Ascending aorta (tissue), 2 donors: ENCODE measurements around the gene CNPPD1. TPM values are rescaled to one million over a fixed set of nuclear protein-coding genes. Genes with fewer than 3 reads are reported as not detected.

Source experiments
- DNase-seq, 2 donors: peaks; one replicate each; pipeline ENCODE4 v3.0.0-alpha.2; 2019; ENCODE audit warnings: low spot score in 2 of 2
- H3K27ac ChIP-seq, 2 donors: fragments of 200-600 bp; sonication (generic); one replicate each; pipeline ENCODE4 v1.5.1; 2016 to 2017; ENCODE audit warnings: mild to moderate bottlenecking in 1 of 2
- H3K27me3 ChIP-seq: fragments of 200-600 bp; sonication (generic); one replicate; pipeline ENCODE4 v1.5.1; 2017
- H3K36me3 ChIP-seq, 2 donors: fragments of 200-600 bp; sonication (generic); one replicate each; pipeline ENCODE4 v1.5.1; 2016
- H3K4me1 ChIP-seq, 2 donors: fragments of 200-600 bp; sonication (generic); one replicate each; pipeline ENCODE4 v1.5.1; 2016 to 2017; ENCODE audit warnings: mild to moderate bottlenecking in 1 of 2
- H3K4me3 ChIP-seq, 2 donors: fragments of 200-600 bp; sonication (generic); one replicate each; pipeline ENCODE4 v1.5.1; 2016 to 2017; ENCODE audit warnings: mild to moderate bottlenecking in 1 of 2
- H3K9me3 ChIP-seq, 2 donors: fragments of 200-600 bp; sonication (generic); one replicate each; pipeline ENCODE4 v1.5.1; 2016
- intact Hi-C: fragments of 100-400 bp; cut with DNase I; formaldehyde crosslinking; loops from one replicate; pipeline ENCODE4 v1.15.1; 2023
- total RNA-seq: library from RNA; depleted of rRNA; stranded (reverse); fragments of >200 nt; gene quantifications from one replicate; pipeline ENCODE4 v1.1.0, GENCODE V29; 2016
- TF ChIP-seq, protein P1 (sequence below), 3 experiments: fragments of 200-600 bp in 2 of 3; fragments of 450-650 bp in 1 of 3; sonication (generic) in 2 of 3; IDR thresholded peaks; one replicate each; pipeline ENCODE4 v1.5.1; 2016 to 2019; ENCODE audit warnings: antibody characterized with exemption in 3 of 3, mild to moderate bottlenecking in 1 of 3, moderate library complexity in 1 of 3

Gene CNPPD1
- total RNA-seq, 1 donor from 2014 or later = 49.4 TPM

DNA sequence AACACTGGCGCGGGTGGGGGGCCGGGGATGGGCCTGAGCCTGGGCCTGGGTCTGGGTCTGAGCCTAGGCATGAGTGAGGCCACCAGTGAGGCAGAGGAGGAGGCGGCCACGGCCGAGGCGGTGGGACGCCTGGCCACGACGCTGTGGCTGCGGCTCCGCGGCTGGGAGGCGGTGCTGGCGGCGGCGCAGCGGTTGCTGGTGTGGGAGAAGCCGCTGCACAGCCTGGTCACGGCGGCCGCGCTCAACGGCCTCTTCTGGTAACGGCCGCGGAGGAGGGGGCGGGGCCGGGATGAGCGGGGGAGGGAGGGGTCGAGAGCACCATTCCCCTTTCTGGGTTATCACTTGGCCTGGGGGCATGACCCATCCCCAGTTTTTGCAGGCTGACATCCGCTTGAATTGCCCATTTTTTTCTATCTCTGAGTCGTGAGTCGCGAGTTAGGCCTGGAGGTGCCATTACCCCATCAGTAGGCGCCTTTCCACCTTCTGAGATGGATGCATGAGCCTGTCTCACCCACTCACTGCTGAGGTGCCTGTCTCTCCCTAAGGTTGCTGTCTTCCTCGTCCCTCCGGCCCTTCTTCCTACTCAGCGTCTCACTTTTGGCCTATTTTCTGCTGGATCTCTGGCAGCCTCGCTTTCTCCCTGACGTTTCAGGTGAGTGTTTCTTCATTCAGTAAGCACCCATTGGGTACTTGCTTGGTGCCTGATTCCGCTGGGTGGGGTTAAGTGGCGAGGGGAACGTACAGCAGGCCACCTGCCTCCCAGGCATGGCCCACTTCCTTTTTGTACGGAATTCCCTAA, 1.9 kb upstream of the CNPPD1 start:
- TF ChIP-seq, protein P1, sequence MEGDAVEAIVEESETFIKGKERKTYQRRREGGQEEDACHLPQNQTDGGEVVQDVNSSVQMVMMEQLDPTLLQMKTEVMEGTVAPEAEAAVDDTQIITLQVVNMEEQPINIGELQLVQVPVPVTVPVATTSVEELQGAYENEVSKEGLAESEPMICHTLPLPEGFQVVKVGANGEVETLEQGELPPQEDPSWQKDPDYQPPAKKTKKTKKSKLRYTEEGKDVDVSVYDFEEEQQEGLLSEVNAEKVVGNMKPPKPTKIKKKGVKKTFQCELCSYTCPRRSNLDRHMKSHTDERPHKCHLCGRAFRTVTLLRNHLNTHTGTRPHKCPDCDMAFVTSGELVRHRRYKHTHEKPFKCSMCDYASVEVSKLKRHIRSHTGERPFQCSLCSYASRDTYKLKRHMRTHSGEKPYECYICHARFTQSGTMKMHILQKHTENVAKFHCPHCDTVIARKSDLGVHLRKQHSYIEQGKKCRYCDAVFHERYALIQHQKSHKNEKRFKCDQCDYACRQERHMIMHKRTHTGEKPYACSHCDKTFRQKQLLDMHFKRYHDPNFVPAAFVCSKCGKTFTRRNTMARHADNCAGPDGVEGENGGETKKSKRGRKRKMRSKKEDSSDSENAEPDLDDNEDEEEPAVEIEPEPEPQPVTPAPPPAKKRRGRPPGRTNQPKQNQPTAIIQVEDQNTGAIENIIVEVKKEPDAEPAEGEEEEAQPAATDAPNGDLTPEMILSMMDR (IDR thresholded peaks at IDR 0.05) = no peak

DNA sequence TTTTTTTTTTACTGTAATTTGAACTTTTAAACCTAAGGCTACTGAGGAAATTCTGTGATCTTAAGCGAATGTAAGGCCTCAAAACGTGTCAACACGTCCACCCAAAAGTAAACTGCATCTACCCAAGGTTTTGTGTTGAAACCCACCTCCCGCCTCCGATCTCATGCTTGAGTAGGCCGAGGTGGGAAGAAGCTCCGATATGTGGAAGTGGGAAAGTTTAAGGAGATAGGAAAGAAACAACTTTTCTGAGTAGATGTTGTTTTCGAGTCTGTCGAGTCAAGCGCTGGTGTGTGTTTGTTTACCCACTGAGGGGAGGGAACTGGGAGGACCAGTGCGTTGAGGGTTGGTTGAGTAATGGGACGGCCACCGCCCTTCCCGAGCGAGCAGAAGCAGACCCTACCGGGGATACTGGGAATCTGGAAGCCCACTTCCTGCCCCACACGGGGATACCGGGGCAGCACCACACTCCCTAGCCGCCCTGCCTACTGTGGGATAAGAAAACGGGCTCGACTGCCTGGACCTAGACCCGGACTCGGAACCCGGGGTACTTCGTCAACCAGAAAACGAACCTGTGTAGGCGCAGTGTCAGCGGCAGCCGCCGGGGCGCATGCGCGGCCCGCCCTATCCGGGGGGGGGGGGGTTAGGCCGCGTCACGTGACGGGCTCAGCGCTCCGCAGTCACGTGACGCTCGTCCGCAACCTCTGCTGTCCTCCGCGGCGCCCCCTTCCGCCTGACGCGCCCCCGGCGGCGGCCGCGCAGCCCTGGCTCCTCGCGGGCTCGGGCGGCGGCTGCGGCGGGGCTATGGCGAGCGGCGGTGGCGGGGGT, 1.0 kb upstream of the CNPPD1 start, which contains the start of gene RETREG2:
TSS of gene RETREG2 (plus strand) at position 724 of the 825 bp plus-strand sequence. CDS start at position 802, 78 bp downstream.
- TF ChIP-seq, protein P1 (IDR thresholded peaks at IDR 0.05) = peak in 2 of 3 experiments; percentile 11 to 19
- peaks cover 50 to 57% of the 10 kb centered on the region in 2 donors for H3K36me3 ChIP-seq
- H3K27me3 ChIP-seq = no peaks in the 10 kb centered on the region
- H3K9me3 ChIP-seq = no peaks in the 10 kb centered on the region
- intact Hi-C loops = loop anchor here (1.0 to 5.0 kb wide), 8 partner anchors 17 to 210 kb away; partner anchors contain the start of genes ABCB6, DNAJB2, DNPEP and NHEJ1
- H3K4me3 ChIP-seq = peak within 1 kb of the TSS; percentile 91 to 99
- peak within 1 kb of the TSS; percentile 97 to 98 for H3K27ac ChIP-seq
- peaks cover 4 to 22% of the 10 kb centered on the region in 2 donors for H3K4me1 ChIP-seq
- DNase-seq = peak; percentile 34 to 93

More for the DNA sequence above, 1.9 kb upstream of the CNPPD1 start:
- Histone ChIP-seq H3K4me1 (peaks cover 4 to 22% of the 10 kb centered on the region in 2 donors), H3K36me3 (peaks cover 51 to 57% of the 10 kb centered on the region in 2 donors), H3K4me3 (peak overlapping the region; percentile 91 to 99), H3K27me3 (no peaks in the 10 kb centered on the region), H3K9me3 (no peaks in the 10 kb centered on the region), H3K27ac (peak overlapping the region; percentile 97 to 98)
- intact Hi-C loops = loop anchor here (1.0 to 5.0 kb wide), 6 partner anchors 28 to 209 kb away; partner anchors contain the start of genes ABCB6, DNAJB2, DNPEP and ZFAND2B
- DNase-seq = peak in 1 of 2 donors; percentile 73

DNA sequence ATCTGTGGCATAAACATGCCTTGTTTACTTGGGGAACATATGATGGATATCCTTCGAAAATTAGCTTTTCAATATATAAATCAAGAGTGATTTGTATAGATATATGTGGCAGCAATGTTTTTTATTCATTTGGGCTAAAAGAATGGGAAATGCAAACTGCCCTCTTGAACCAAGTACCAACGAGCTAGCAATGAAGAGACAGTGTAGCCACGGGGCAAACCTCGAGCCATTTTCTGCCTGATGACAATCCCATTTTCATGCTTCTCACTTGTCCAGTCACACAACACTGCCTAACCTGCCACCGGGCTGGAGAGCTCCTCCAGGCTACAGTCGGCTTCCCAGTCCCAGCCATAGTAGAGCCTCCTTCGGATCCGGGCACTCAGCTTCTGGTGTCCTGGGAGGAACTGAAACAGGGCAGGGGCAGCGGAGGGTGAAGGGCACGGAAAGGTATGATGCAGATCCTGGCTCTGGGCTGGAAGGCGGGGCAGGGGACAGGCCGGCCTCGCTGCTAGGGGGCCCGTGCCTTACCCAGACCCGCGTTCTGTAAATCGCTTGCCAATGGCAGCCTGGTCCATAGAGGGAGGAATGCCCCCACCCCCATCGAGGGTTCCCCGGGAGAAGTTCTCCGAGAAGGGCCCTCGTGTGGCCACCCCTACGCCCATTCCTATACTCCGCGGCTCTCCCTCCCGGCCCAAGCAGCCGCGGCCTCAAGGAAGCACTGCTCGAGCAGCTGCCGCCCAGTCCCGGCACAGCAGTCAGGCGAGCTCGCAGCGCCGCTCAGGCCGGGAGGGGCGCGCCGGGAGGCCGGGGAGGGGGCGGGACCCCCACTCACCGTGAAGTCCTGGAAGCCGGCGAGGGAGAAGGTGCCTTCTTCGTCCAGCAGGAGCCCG, 552 bp downstream of the CNPPD1 start:
- Histone ChIP-seq H3K4me3 (peak overlapping the region; percentile 91 to 99), H3K27ac (peak overlapping the region; percentile 97 to 98), H3K27me3 (no peaks in the 10 kb centered on the region), H3K9me3 (no peaks in the 10 kb centered on the region), H3K36me3 (peaks cover 40 to 49% of the 10 kb centered on the region in 2 donors), H3K4me1 (peaks cover 4 to 27% of the 10 kb centered on the region in 2 donors)
- TF ChIP-seq, protein P1 (IDR thresholded peaks at IDR 0.05) = peak in 1 of 3 experiments; percentile 14
- intact Hi-C loops = loop anchor here (1.0 to 5.0 kb wide), 3 partner anchors 53 to 211 kb away; partner anchors contain the start of genes ANKZF1, ATG9A, DNPEP and TUBA4A
- DNase-seq = peak; percentile 44 to 78

DNA sequence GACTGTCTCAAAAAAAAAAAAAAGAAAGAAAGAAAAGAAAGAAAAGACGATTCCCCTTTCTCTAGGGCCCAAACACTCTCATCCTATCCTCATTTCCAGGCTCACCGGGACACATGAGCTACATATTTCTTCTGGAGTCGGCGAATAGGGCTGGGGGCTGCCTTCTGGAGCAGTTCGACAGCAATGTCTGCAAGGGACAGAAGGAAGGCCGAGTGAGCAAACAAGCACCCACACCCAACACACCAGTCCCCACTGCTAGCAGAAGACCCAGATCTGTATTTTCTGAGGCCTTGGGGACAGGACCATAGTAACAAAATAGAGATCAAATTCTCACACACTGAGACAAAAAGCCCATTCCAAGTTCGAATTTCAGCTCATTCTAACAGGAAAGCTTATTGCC, 1.2 kb downstream of the CNPPD1 start:
- peaks cover 4 to 32% of the 10 kb centered on the region in 2 donors for H3K4me1 ChIP-seq
- no peaks in the 10 kb centered on the region for H3K27me3 ChIP-seq
- TF ChIP-seq, protein P1 (IDR thresholded peaks at IDR 0.05) = no peak
- H3K9me3 ChIP-seq = no peaks in the 10 kb centered on the region
- H3K27ac ChIP-seq = peak overlapping the region in 1 of 2 donors; percentile 98
- H3K4me3 ChIP-seq = peak overlapping the region; percentile 91 to 99
- intact Hi-C loops = loop anchor here (5.0 kb wide), 1 partner anchor 212 kb away; the partner anchor contains the start of gene DNPEP
- H3K36me3 ChIP-seq = peaks cover 33 to 42% of the 10 kb centered on the region in 2 donors
- DNase-seq = no peak
